Fibroblast of skin of scalp (primary cell): Measurements from ENCODE around the gene FRS2.

ENCODE experiments used
- DNase-seq: peaks from one replicate; pipeline ENCODE4 v3.0.0-alpha.2; 2013

Gene FRS2

DNA sequence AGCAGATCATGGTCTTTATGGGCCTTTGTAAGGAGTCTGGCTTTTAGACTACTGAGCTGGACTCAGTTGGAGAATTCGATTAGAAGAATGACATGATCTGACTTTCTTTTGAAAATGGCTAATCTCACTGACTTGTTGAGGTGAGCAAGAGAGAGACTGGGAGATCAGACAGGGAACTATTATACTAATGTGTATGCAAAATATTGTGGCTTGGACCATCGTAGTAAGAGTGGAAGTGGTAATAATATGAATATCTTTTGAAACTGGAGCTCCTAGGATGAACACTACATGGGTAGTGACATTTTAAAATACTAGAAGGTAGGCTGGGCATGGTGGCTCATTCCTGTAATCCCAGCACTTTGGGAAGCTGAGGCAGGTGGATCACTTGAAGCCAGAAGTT is 58.8 kb downstream of the FRS2 start:
- no peak for DNase-seq

DNA sequence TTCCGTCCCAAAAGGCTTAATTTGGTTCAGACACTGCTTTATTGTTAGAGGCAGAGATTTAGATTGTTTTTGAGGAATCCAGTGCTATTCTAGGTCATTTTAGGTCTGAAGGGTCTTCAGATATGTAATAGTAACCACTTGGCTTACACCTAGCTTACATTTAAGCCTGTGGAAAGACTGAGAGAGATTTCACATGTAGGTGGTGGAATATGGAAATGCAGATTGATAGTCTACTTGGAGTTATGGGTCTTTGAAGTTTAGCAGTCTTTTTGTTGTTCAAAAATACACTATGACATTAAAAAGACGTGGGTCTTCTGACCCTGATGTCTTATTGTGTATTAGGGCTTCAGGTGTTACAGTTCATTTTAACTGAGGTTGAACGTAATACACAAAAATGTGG is 63.7 kb downstream of the FRS2 start:
- DNase-seq: no peak

DNA sequence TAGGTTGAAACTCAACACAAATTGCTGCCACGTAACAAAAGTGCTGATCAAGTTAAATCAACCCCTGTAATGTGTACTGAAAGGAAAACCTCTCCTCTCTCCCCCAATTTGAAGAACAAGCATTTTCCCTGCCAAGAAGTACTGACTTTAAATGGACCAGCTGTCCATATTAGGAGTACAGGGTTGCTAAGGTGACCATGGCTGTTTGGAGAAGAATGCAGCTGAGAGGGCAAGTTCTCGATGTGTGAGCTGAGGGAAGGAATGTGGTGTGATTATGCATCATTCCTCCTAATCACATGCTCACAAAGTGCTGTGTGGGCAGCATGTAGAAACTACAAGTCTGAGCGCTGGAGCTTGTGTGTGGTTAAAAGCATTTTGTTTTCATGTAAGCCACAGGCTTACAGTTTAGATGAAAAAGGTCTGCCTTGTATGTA is 64.2 kb downstream of the FRS2 start:
- DNase-seq: peak; percentile 98

DNA sequence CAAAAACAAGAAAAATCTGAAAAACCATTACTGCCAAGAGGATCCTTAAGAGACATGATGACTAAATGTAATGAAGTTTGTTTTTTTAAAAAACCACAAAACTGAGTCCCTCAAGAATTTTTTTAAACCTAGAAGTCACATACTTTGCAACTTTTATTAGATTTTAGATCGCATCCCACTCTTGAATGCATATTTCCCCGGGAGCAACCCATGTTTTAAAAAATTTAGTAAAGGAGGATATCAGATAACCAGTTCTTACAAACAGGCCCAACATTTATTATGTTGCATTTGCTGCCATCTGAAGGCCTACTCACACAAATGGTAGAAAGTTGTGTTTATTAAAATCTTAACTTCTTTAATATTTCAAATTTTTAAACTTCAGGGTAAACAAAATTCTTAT is 70.8 kb downstream of the FRS2 start:
- DNase-seq: peak; percentile 88

DNA sequence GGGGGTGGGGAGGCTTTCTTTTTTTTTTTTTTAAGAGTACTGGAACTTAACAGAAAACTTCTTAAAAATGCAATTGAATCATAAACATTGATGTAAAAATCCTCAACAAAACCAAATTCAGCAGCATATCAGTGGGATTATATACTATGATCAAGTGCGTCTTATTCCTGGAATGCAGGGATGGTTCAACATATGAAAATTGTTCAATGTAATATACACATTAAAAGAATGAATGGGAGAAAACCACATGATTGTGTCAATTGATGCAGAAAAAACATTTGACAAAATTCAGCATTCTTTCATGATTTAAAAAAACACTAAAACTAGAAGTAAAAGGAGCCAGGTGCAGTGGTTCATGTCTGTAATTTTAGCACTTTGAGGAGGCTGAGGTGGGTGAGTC is 73.9 kb downstream of the FRS2 start:
- no peak for DNase-seq

DNA sequence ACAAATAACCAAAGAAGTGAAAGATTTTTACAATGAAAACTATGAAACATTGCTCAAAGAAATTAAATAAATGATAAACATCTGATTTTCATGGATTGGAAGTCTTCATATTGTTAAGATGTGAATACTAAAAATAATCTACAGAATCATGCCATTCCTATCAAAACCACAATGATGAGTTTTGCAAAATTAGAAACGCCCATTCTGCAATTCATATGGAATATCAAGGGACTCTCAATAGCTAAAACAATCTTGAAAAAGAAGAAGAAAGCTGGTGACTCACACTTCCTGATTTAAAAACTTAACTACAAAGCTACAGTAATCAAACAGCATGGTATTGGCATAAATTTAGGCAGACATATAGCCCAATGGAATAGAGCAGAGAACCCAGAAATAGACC is 74.9 kb downstream of the FRS2 start:
- DNase-seq: peak; percentile 32

DNA sequence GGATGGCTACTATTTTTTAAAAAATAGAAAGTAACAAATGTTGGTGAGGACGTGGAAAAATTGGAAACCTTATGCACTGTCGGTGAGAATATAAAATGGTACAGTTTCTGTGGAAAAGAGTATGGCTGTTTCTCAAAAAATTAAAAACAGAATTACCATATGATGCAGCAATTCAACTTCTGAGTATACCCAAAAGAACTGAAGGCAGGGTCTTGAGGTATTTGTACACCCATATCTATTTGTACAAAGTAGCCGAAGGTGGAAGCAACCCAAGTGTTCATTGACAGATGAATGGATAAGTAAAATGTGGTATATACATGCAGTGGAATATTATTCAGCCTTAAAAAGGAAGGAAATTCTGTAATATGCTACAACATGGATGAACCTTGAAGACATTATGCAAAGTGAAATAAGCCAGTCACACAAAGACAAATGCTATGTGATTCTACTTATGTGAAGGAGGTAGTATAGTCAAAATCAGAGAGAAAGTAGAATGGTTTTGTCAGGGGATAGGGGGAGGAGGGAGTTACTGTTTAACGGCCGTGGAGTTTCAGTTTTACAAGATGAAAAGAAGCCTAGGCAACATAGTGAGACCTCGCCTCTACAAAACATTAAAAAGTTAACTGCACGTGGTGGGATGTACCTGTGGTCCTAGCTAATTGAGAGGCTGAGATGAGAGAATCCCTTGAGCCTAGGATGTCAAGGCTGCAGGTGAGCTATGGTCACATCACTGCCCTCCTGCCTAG is 76.7 kb downstream of the FRS2 start:
- DNase-seq: no peak

DNA sequence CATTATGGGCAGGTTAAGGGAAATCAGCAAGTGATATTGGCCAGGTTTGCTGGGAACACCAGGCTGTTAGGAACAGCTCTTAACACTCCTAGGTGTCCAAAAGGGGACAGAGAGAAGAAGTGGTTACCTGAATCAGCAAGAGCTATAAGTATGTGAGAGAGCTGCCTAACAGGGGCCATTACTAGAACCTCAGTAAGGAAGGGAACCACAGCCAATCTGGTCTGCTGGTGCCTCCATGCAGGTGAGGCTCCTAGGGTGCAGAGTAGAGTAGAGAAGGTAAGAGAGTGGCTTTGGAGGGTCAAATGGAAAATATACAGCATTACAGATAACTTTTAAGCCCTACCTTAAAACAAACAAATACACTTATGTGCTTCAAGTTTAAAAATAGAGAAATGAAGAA is 78.5 kb downstream of the FRS2 start:
- no peak for DNase-seq

DNA sequence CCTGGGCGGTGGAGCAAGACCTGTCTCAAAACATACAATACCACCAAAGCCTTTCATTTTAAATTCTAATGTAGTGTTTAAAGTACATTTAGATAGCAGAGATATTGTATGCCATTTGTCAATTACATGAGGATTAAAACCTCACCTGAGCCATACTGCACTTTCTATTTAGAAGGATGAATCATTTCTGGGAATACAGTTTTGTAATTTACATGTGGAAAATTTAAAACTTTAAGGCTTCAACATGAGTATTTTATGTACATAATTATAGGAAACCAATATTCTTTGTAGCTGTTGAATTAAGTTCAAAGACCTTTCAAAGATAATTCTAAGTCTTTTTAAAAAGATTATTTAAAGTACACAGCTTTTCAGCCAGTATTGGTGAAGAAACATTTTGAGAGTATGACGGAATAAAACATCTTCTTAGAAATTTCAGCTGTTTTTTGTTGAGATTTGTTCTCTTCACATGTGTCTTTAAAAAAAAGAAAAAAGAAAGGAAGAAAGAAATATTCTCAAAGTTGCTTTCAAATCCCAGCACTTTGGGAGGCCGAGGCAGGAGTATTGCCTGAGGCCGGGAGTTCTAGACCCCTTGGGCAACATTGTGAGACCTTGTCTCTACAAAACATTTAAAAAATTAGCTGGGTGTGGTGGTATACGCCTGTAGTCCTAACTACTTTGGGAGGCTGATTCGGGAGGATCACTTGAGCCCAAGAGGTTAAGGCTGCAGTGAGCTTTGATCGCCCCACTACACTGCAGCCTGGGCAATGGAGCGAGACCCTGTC is 80.6 kb downstream of the FRS2 start:
- no peak for DNase-seq

DNA sequence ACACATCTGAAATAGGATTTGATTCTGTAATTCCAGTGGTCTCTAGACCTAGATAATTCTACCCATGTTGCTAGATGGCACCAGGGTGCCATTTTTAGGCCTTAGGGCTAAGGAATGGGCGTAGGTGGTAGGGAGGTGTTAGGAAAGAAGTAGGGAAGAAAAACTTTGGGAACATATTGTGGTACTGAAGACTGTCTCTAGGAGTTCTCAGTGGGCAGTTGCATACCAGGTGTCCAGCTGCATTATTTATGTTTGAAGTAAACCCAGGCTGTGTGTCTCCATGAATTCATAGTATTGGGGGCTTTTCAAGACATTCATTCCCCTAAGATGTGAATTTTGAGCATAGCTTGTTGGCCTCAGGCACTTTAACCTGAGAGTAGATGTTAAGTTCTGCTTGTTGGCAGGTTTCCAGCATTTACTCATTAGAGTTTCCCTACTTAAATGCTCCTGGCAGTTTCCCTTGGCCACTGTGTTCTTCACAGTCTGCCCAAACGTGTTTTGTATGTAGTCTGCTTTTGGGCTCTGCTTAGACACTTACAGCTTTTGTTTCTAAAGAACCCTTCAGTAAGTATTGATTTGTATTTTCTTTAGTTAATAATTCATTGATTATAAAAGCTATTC is 83.5 kb downstream of the FRS2 start:
- peak; percentile 46 for DNase-seq

DNA sequence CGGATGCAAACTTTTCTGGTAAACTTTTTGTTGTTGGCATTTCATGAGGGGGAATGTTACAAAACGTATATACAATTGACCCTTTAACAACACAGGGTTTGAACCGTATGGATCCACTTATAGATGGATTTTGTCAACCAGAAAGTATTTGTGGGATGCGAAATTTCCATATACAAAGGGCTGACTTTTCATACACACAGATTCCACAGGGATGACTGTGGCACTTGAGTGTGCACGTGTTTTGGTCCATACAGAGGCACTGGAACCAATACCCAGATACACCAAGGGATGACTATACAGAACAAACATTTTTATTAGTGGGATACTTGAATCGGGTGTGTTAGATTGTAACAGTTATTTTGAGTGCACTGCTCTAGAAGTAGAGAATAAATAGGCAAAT is 85.3 kb downstream of the FRS2 start:
- DNase-seq: peak; percentile 97

DNA sequence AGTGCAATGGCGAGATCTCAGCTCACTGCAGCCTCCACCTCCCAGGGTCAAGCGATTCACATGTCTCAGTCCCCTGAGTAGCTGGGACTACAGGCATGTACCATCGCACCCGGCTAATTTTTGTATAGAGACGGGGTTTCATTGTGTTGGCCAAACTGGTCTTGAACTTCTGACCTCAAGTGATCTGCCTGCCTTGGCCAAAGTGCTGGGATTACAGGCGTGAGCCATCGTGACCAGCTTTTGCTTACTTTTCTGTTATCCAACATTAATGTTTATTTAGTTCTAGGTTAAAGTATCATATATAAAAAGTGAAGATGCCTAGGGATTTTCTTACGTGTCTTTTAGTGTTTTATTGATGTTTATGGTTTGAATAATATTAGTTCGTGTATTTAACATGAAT is 86.2 kb downstream of the FRS2 start:
- no peak for DNase-seq

DNA sequence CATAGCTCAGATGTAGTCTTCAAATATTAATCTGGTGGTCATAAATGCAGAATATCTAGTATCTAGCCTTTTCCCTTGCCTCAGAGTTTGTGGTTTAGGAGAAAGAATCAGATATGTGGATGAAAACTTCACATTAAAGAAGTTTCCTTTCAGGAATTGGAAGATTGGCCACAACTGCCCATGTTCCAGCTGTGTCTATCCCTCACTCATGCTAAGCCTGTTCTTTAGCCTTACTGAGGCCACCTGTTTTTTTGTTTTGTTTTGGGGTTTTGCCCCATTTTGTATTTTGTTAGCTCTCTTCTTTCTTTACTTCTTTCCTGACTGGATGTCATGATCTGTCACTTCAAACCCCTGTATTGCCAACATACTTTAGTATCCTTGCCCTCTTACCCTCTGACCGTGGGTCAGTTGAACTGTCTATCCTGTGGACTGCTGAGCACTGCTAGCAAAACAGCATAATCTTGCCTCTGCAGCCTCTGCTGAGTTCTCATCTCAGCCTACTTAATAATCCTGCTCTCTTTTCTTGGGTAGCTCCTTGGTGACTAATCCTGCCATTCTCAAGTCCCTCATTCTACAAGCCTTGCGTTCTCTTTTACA is 93.1 kb downstream of the FRS2 start:
- DNase-seq: no peak

DNA sequence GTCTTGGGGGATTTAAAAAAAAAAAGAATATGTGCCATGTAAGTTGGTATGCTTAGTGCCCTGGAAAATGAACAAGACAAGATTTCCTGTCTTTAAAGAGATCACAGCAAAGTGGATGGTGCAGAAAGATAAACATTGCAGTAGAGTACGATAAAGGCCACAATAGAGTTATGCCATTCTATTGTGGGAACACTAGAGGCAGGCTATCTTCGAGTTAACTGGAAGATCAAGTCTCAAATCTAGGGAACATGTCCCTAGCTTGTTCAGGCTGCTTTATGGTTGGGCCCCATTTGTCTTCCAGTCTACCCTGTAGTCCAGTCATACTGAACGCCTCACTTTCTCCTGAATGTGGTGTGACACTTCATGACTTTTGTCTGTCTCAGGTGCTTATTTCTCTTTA is 96.4 kb downstream of the FRS2 start:
- DNase-seq: no peak

DNA sequence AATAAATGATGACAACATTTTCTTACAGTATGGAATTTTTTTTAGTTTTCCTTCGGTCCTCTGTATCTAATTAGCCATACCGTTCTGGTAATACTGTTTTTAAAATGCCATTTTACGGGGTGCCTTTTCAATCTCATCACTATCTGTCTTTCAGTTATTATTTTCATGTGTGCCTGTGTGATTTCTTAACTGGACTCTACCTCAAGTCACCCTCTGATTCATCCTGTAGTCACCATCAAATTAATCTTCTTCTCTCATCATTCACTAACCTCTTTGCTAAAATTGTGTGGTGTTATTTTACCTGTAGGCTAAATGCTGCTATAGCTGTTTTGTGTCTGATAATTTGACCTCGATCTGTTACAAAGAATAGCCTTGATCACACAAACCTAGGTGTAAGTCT is 99.0 kb downstream of the FRS2 start:
- DNase-seq: no peak

DNA sequence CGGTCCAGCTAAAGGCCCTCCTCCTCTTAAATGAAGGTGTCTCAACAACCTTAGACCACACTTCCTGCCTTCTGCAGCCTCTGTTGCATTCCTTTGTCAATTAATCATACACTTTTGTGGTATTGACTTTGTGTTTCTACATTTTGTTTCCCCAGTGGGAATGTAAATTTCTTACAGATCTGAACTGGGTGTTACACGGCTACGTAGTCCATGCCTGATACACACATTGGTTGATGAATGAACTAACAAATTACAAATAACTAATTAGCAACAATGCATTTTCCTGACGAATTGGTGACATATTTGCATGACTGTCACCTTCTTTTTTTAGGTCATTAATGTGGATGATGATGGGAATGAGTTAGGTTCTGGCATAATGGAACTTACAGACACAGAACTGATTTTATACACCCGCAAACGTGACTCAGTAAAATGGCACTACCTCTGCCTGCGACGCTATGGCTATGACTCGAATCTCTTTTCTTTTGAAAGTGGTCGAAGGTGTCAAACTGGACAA is 99.9 kb downstream of the FRS2 start:
- peak; percentile 70 for DNase-seq

DNA sequence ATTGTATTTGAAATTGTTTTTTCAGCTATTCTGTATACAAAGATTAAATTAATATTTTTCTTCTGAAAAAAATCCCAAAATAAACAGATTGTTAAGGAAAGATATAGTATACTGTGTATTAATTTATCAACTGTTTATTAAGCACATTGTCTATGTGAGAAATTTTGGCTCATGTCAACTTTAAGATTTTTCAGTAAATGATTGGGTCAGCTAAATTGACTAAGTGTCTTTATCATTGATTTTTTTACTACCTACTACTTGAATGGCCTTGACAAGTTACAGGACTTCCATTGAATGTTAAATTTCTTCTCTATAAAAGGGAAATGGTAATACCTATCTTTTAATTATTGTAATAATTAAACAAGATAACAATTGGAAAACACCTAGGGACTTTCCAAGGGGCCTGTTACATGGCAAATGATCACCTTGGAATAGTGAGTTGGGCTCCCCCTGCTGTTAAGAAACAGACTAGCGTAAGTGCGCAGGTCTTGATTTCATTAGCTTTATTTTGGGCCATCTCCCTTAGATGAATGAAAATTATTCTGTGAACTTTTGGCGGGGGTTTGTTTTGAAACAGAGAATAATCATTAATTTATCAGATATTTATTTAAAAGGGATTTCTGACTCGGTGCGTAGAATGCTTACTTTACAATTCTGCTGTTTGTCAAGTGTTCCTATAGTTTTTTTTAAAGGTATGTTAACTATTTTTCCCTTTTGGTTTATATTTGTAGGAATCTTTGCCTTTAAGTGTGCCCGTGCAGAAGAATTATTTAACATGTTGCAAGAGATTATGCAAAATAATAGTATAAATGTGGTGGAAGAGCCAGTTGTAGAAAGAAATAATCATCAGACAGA is 100.6 kb downstream of the FRS2 start:
- DNase-seq: peak; percentile 58

DNA sequence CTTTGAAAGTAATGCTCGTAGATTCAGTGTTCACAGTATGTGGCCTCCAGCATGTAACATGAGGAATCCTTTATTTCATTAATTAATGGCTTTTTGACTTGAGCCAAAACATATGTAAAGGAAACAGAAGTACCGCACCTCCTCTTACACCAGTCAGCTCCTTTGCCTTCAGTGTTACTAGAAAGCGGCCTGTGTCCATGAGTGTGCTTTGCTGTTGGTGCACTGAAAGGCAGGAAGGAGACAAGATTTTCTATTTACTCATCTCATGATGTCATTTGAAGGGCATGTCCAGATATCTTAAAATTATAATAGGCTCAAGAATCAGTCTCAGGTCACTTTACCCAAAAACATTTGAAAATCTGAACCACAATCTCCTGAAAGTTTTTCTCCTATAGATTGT is 105.2 kb downstream of the FRS2 start:
- DNase-seq: no peak

DNA sequence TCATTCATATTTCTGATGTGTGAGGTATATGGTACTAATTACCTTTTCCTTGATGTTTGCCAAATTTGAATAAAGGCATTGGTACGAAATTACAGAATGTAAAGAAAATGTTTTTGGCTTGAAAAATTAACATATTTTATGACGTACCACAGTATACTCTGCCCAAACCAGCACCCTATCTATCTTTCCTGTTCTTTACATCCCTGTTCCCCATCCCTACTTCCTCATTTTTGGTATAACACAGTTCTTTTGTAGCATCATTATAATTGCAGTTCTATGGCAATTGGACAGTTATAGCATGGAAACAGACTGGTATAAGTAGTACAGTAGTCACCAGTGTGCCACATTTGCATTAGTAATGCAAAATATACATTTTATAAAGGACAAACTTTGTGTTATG is 108.1 kb downstream of the FRS2 start:
- DNase-seq: no peak

DNA sequence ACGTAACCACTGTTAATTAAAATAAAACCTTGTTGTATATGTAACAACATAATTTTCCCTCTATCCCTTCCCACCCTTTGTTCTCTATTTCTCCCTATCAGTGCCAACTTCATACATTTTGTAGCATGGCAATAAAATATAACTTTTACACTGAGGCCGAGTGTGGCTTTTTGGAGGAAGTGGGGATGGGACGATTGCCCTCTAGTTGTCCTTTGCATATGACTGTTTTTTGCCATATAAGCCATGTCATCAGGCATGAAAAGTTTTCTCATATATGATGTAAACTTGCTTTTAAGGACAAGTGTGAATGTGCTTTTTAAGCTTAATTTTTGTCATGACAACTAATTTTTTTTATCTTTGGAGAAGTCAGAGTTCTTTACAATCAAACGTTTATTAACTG is 108.8 kb downstream of the FRS2 start:
- DNase-seq: no peak

DNA sequence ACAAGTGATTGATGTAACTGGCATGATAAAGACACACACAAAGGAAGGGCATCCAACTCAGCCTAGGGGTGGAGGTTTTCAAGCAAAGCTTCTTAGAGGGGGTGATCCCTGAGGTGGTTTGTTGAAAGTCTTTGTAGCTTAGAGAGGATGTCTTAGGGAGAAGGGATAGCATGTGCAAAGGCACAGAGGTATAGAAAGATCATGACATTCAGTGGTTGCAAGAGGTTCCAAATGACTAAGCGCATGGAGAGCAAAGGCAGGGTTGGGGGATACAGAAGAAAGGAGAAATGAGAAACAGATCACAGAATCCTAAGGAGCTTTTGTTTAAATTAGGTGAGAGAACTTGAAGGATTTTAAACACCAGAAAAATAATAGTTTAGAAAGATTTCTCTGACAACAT is 109.9 kb downstream of the FRS2 start:
- no peak for DNase-seq

DNA sequence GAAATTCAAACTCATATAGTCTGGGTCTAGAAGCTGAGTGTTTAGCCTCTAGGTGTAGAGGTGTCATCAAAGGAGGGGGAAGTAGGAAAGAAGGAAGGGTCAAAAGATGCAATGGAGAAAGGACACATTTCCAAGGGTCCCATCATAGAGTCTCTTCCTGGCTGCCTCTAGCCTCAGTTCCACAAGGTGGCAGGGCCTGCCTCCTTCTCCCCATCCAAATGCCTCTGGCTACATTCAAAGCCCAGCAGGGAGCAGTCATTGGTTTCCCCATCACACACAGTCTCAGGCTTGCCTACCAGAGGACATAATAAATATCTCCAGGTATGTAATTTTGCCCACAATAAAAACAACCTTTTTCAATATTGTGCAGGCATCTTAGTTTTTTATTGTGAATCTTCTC is 113.0 kb downstream of the FRS2 start:
- no peak for DNase-seq
